H1 (cell line): ENCODE data around the gene NEB. TPM values are rescaled to one million over a fixed set of nuclear protein-coding genes. Genes with fewer than 3 reads are reported as not detected.

Experiments used
- CTCF ChIA-PET: fragments of 300-600 bp; sonication (Branson Sonifier 250); formaldehyde crosslinking; loops from one replicate; lab custom pipeline; 2021; ENCODE audit not compliant: partially characterized antibody; lab: Charles Lee
- POLR2A ChIA-PET: fragments of 300-600 bp; sonication (Branson Sonifier 250); formaldehyde crosslinking; loops from one replicate; lab custom pipeline; 2021; ENCODE audit warnings: inconsistent platforms; ENCODE audit not compliant: partially characterized antibody; lab: Charles Lee
- DNase-seq, 2 experiments: peaks; one replicate each; pipeline versions ENCODE4 v3.0.0 to v3.0.0-alpha.2; 2010 to 2022; ENCODE audit warnings: low spot score in 2 of 2, low read depth in 1 of 2, mixed read lengths in 1 of 2
- FAIRE-seq: peaks from 2 replicates; lab custom pipeline; 2011; peaks lifted over from hg19 to GRCh38; lab: Jason Lieb, UNC
- H2AFZ ChIP-seq: 2 replicates; pipeline ENCODE4 v1.8.1; 2012; ENCODE audit warnings: low read length, inconsistent platforms
- H2AK5ac ChIP-seq: 2 replicates; pipeline ENCODE4 v1.6.1; 2013; ENCODE audit warnings: low read depth, low read length
- H2BK120ac ChIP-seq: replicated peaks from 2 replicates; pipeline ENCODE3; 2013; ENCODE audit warnings: low read depth, low read length, inconsistent platforms
- H2BK12ac ChIP-seq: 2 replicates; pipeline ENCODE4 v1.6.1; 2013; ENCODE audit warnings: low read depth, low read length
- H2BK15ac ChIP-seq: 2 replicates; pipeline ENCODE4 v1.6.1; 2013; ENCODE audit warnings: low read length
- H2BK20ac ChIP-seq: 2 replicates; pipeline ENCODE4 v1.6.1; 2013; ENCODE audit warnings: low read length
- H2BK5ac ChIP-seq: 2 replicates; pipeline ENCODE4 v1.6.1; 2013; ENCODE audit warnings: low read depth, low read length
- H3K14ac ChIP-seq: 2 replicates; pipeline ENCODE4 v1.6.1; 2013; ENCODE audit warnings: inconsistent platforms; ENCODE audit not compliant: insufficient read length
- H3K18ac ChIP-seq: 2 replicates; pipeline ENCODE4 v1.6.1; 2013; ENCODE audit warnings: low read length; ENCODE audit errors: extremely low read depth
- H3K23ac ChIP-seq: 2 replicates; pipeline ENCODE4 v1.6.1; 2013; ENCODE audit warnings: inconsistent platforms; ENCODE audit not compliant: insufficient read length
- H3K23me2 ChIP-seq: 2 replicates; pipeline ENCODE4 v1.6.1; 2013; ENCODE audit warnings: low read depth, low read length
- H3K27ac ChIP-seq: 2 replicates; pipeline ENCODE4 v1.6.1; 2011; ENCODE audit warnings: low read depth, low read length, inconsistent platforms
- H3K27me3 ChIP-seq, 4 experiments: replicated peaks in 1 of 4; 1 replicate in 1 of 4; 2 replicates in 3 of 4; pipeline versions ENCODE4 v1.6.1 to v1.8.1; 2011 to 2013; ENCODE audit warnings: low read length in 3 of 4, mild to moderate bottlenecking in 3 of 4, inconsistent platforms in 2 of 4, mixed read lengths in 2 of 4, moderate library complexity in 1 of 4; ENCODE audit not compliant: control insufficient read depth in 3 of 4, insufficient read depth in 3 of 4; ENCODE audit errors: extremely low read depth in 1 of 4
- H3K36me3 ChIP-seq, 4 experiments: 2 replicates each; pipeline versions ENCODE4 v1.6.1 to v1.8.1; 2011 to 2013; ENCODE audit warnings: mild to moderate bottlenecking in 4 of 4, low read length in 3 of 4, moderate library complexity in 2 of 4, control low read depth in 1 of 4, inconsistent platforms in 1 of 4; ENCODE audit not compliant: insufficient read depth in 4 of 4, control insufficient read depth in 2 of 4
- H3K4ac ChIP-seq: replicated peaks from 2 replicates; pipeline ENCODE3; 2013; ENCODE audit warnings: low read length, low read depth, mixed read lengths, inconsistent platforms; ENCODE audit not compliant: insufficient read length
- H3K4me1 ChIP-seq, 4 experiments: replicated peaks in 1 of 4; 1 replicate in 1 of 4; 2 replicates in 3 of 4; pipeline versions ENCODE4 v1.6.1 to v1.8.1; 2011 to 2013; ENCODE audit warnings: low read length in 3 of 4, inconsistent platforms in 2 of 4, mixed read lengths in 1 of 4; ENCODE audit not compliant: insufficient read depth in 4 of 4, control insufficient read depth in 3 of 4
- H3K4me2 ChIP-seq, 2 experiments: 2 replicates each; pipeline versions ENCODE4 v1.6.1 to v1.8.1; 2011 to 2013; ENCODE audit warnings: low read depth in 2 of 2, low read length in 2 of 2, control low read depth in 1 of 2, inconsistent platforms in 1 of 2, mild to moderate bottlenecking in 1 of 2; ENCODE audit not compliant: insufficient read depth in 1 of 2
- H3K4me3 ChIP-seq, 4 experiments: fragments of 200-600, 300-600 bp in 1 of 4; sonication (generic), shearing (Covaris generic), sonication (Bioruptor Twin) in 1 of 4; 2 replicates each; pipeline versions ENCODE4 v1.5.1 to v1.8.1; 2011 to 2016; ENCODE audit warnings: low read length in 4 of 4, low read depth in 3 of 4, control low read depth in 2 of 4, inconsistent platforms in 2 of 4, mild to moderate bottlenecking in 2 of 4, mixed read lengths in 1 of 4, moderate library complexity in 1 of 4; ENCODE audit not compliant: insufficient read depth in 2 of 4; ENCODE audit errors: extremely low read depth in 1 of 4
- H3K56ac ChIP-seq: replicated peaks from 2 replicates; pipeline ENCODE3; 2013; ENCODE audit warnings: low read depth, mild to moderate bottlenecking, mixed read lengths, low read length, inconsistent platforms; ENCODE audit not compliant: insufficient read length
- H3K79me1 ChIP-seq: 2 replicates; pipeline ENCODE4 v1.6.1; 2013; ENCODE audit warnings: low read depth, low read length, control low read depth
- H3K79me2 ChIP-seq, 2 experiments: 2 replicates each; pipeline versions ENCODE4 v1.6.1 to v1.8.1; 2012 to 2013; ENCODE audit warnings: low read length in 2 of 2, mild to moderate bottlenecking in 2 of 2, inconsistent platforms in 1 of 2; ENCODE audit not compliant: insufficient read depth in 2 of 2, control insufficient read depth in 1 of 2
- H3K9ac ChIP-seq, 4 experiments: replicated peaks in 1 of 4; 1 replicate in 1 of 4; 2 replicates in 3 of 4; pipeline versions ENCODE4 v1.6.1 to v1.8.1; 2011 to 2013; ENCODE audit warnings: low read depth in 3 of 4, low read length in 3 of 4, control low read depth in 2 of 4, mild to moderate bottlenecking in 2 of 4, moderate library complexity in 2 of 4, inconsistent platforms in 1 of 4; ENCODE audit errors: extremely low read depth in 1 of 4
- H3K9me3 ChIP-seq, 2 experiments: 2 replicates each; pipeline versions ENCODE4 v1.6.1 to v1.8.1; 2012 to 2013; ENCODE audit warnings: mild to moderate bottlenecking in 2 of 2, moderate library complexity in 2 of 2, control low read depth in 1 of 2, inconsistent platforms in 1 of 2, low read depth in 1 of 2, low read length in 1 of 2, mixed read lengths in 1 of 2; ENCODE audit not compliant: insufficient read depth in 2 of 2
- H4K20me1 ChIP-seq, 2 experiments: replicated peaks in 1 of 2; 2 replicates each; pipeline versions ENCODE3 to v1.8.1; 2011 to 2013; ENCODE audit warnings: inconsistent platforms in 2 of 2, low read length in 2 of 2, mild to moderate bottlenecking in 1 of 2; ENCODE audit not compliant: insufficient read depth in 2 of 2, control insufficient read depth in 1 of 2
- H4K5ac ChIP-seq: 2 replicates; pipeline ENCODE4 v1.6.1; 2013; ENCODE audit warnings: low read length, low read depth, mixed read lengths, inconsistent platforms; ENCODE audit not compliant: insufficient read length
- H4K8ac ChIP-seq: 2 replicates; pipeline ENCODE4 v1.8.0; 2013; ENCODE audit warnings: mild to moderate bottlenecking, moderate library complexity, low read length, inconsistent platforms; ENCODE audit not compliant: insufficient read depth; ENCODE audit errors: extremely low read depth
- H4K91ac ChIP-seq: replicated peaks from 2 replicates; pipeline ENCODE3; 2013; ENCODE audit warnings: low read length, mixed read lengths, inconsistent platforms; ENCODE audit not compliant: insufficient read length
- ATF3 ChIP-seq: IDR thresholded peaks from 2 replicates; pipeline ENCODE4 v1.6.1; 2011; ENCODE audit warnings: low read depth, mild to moderate bottlenecking, low read length; ENCODE audit not compliant: insufficient read depth
- RAD21 ChIP-seq, 2 experiments: IDR thresholded peaks in 1 of 2; conservative IDR thresholded peaks in 1 of 2; 2 replicates each; pipeline ENCODE4 v1.6.1; 2011; ENCODE audit warnings: low read depth in 2 of 2, low read length in 2 of 2, improper control_type of control experiment in 1 of 2, inconsistent platforms in 1 of 2, mild to moderate bottlenecking in 1 of 2, moderate library complexity in 1 of 2
- SIN3A ChIP-seq, 2 experiments: IDR thresholded peaks in 1 of 2; conservative IDR thresholded peaks in 1 of 2; 2 replicates each; pipeline ENCODE4 v1.6.1; 2011 to 2012; ENCODE audit warnings: low read length in 2 of 2, improper control_type of control experiment in 1 of 2, low read depth in 1 of 2, mild to moderate bottlenecking in 1 of 2
- TBP ChIP-seq: IDR thresholded peaks from 2 replicates; pipeline ENCODE4 v1.6.1; 2011; ENCODE audit warnings: low read depth, low read length, improper control_type of control experiment
- WGBS, 2 experiments: shearing (Covaris generic) in 1 of 2; methylation state at CpG; one replicate each; pipeline versions ENCODE4 v1.1.6 to v1.1.7; 2013 to 2015; ENCODE audit warnings: low lambda C conversion rate in 2 of 2, mixed read lengths in 2 of 2, inconsistent platforms in 1 of 2, low coverage in 1 of 2, missing lambda C conversion rate in 1 of 2; ENCODE audit not compliant: insufficient replicate concordance in 2 of 2, insufficient coverage in 1 of 2, insufficient read length in 1 of 2; ENCODE audit errors: extremely low coverage in 1 of 2, missing lambda C conversion rate in 1 of 2; 5-methylcytosine and 5-hydroxymethylcytosine counted together
- polyA plus RNA-seq, 7 experiments: library from polyadenylated mRNA; depleted of rRNA in 3 of 7; stranded (reverse) in 5 of 7; unstranded in 2 of 7; fragments of >200 nt in 5 of 7; fragments of 200-250 nt in 2 of 7; gene quantifications; 1 replicate in 5 of 7; 2 replicates in 1 of 7; 4 replicates in 1 of 7; pipeline versions ENCODE4 v1.2.1 to v1.2.3, GENCODE V29; 2011 to 2013; ENCODE audit warnings: missing spikeins in 2 of 7, mixed read lengths in 2 of 7
- total RNA-seq: library from RNA; stranded (reverse); fragmentation: NEBNext Ultra II Directional; extraction: Animal tissue kit (Norgen Biotek cat#: 25700); gene quantifications from 2 replicates; pipeline ENCODE4 v1.2.1, GENCODE V29; 2021
- TF ChIP-seq, protein P1 (sequence below): IDR thresholded peaks from 2 replicates; pipeline ENCODE4 v1.6.1; 2011; ENCODE audit warnings: low read length, improper control_type of control experiment

Gene NEB
- total and polyA plus RNA-seq, 2 of the 8 experiments (the other 6 are each of a cell fraction or from before 2014, with no cell fraction given) = 1.4 to 2.5 TPM

DNA sequence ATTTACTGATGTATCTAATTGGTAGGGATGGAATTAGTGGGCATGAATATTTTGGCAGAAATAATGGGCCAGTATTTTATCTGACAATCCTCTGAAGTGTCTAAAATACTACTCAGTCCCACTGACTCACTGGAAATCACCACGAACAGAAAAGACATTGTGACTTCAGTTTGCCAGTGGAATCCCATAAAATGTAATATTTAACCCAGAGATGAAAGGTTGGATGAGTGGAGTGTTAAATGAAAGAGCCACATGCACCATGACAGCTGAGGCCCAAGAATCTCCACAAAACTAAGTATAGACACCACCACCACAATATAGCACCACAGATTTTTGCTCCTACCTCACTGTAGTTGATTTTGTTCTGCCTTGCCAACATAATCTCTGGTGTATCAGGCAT, 103.9 kb downstream of the NEB start:
- no peak overlapping the region for H3K9ac ChIP-seq
- H3K79me1 ChIP-seq = no peaks in the 10 kb centered on the region
- H2BK12ac ChIP-seq = no peak overlapping the region
- H3K4me2 ChIP-seq = no peak overlapping the region
- H3K27me3 ChIP-seq = no peaks in the 10 kb centered on the region
- TF ChIP-seq ATF3 = no peak
- TF ChIP-seq TBP = no peak
- TF ChIP-seq SIN3A (conservative IDR thresholded peaks at IDR 0.05 in 1 of 2, IDR thresholded peaks at IDR 0.05 in 1 of 2; ENCODE audit: low read depth in 1 of 2, low read length in 2 of 2) = no peak
- TF ChIP-seq, protein P1, sequence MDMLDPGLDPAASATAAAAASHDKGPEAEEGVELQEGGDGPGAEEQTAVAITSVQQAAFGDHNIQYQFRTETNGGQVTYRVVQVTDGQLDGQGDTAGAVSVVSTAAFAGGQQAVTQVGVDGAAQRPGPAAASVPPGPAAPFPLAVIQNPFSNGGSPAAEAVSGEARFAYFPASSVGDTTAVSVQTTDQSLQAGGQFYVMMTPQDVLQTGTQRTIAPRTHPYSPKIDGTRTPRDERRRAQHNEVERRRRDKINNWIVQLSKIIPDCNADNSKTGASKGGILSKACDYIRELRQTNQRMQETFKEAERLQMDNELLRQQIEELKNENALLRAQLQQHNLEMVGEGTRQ = no peak
- TF ChIP-seq RAD21 (IDR thresholded peaks at IDR 0.05 in 1 of 2, conservative IDR thresholded peaks at IDR 0.05 in 1 of 2; ENCODE audit: low read depth in 2 of 2, low read length in 2 of 2) = no peak
- CTCF ChIA-PET = interaction anchor here (0.9 to 1.0 kb wide), 2 partner anchors 21 to 171 kb away, joined by 3 read pairs; no protein-coding TSS in a partner anchor
- H2BK5ac ChIP-seq = no peak overlapping the region
- no peak overlapping the region for H2BK120ac ChIP-seq
- H3K4ac ChIP-seq = no peak overlapping the region
- no peak overlapping the region for H3K4me3 ChIP-seq
- H3K36me3 ChIP-seq = peaks cover 0 to 4% (median 0%) of the 10 kb centered on the region in 4 experiments; a peak in 4 of 8 replicates
- no peaks in the 10 kb centered on the region for H3K23me2 ChIP-seq
- H3K56ac ChIP-seq = no peak overlapping the region
- H4K8ac ChIP-seq = no peak overlapping the region
- WGBS, 2 experiments = 71% methylated on average over 1 of the region's 1 CpG; no CpG with 5 or more reads in 1 of the 2 experiments
- H3K14ac ChIP-seq = no peak overlapping the region
- no peak overlapping the region for H4K91ac ChIP-seq
- POLR2A ChIA-PET = no interaction called here
- no peak overlapping the region for H4K5ac ChIP-seq
- H3K4me1 ChIP-seq = no peaks in the 10 kb centered on the region
- H3K23ac ChIP-seq = no peak overlapping the region
- no peak overlapping the region for H2BK20ac ChIP-seq
- no peak for DNase-seq
- H3K18ac ChIP-seq = no peak overlapping the region
- no peaks in the 10 kb centered on the region for H3K9me3 ChIP-seq
- H2AK5ac ChIP-seq = no peak overlapping the region
- H2AFZ ChIP-seq = no peak overlapping the region
- H4K20me1 ChIP-seq = no peaks in the 10 kb centered on the region
- H3K27ac ChIP-seq = no peak overlapping the region
- no peak overlapping the region for H2BK15ac ChIP-seq
- no peaks in the 10 kb centered on the region for H3K79me2 ChIP-seq
- FAIRE-seq = no peak
